DND-41 (cell line): ENCODE measurements around the gene EMC10.

ENCODE experiments used
- EZH2 ChIP-seq: IDR thresholded peaks from 3 replicates; pipeline ENCODE4 v1.6.1; 2012; ENCODE audit warnings: borderline replicate concordance, low read depth, mild to moderate bottlenecking, moderate library complexity, low read length, inconsistent platforms; ENCODE audit not compliant: severe bottlenecking
- TF ChIP-seq, protein P1 (sequence below): IDR thresholded peaks from 2 replicates; pipeline ENCODE4 v1.5.1; 2012; ENCODE audit warnings: borderline replicate concordance, low read length, moderate library complexity, mild to moderate bottlenecking; ENCODE audit not compliant: poor library complexity, severe bottlenecking; ENCODE audit errors: extremely low read depth

DNA sequence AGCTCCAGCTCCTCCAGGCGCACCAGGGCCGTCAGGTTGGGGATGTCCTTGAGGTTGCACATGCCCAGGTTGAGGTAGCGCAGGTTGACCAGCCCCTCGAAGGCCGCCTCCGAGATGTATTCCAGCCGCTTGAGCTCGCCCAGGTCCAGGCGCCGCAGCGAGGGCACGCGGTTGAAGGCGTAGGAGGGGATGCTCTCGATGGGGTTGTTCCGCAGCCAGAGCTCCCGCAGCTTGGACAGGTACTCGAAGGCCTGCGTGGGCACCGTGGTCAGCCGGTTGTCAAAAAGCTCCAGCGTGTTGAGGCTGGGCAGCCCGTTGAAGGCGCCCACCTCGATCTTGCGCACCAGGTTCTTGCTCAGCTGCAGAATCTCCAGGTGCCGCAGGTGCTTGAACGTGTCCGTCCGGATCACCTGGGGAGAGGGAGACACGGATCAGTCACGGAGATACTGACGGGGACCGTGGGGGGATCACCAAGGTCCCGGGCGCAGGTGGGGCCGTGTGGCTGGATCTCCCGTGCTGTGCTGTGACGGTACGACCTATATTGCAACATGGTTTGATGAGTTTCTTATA is 42.8 kb downstream of the EMC10 start:
- TF ChIP-seq, protein P1, sequence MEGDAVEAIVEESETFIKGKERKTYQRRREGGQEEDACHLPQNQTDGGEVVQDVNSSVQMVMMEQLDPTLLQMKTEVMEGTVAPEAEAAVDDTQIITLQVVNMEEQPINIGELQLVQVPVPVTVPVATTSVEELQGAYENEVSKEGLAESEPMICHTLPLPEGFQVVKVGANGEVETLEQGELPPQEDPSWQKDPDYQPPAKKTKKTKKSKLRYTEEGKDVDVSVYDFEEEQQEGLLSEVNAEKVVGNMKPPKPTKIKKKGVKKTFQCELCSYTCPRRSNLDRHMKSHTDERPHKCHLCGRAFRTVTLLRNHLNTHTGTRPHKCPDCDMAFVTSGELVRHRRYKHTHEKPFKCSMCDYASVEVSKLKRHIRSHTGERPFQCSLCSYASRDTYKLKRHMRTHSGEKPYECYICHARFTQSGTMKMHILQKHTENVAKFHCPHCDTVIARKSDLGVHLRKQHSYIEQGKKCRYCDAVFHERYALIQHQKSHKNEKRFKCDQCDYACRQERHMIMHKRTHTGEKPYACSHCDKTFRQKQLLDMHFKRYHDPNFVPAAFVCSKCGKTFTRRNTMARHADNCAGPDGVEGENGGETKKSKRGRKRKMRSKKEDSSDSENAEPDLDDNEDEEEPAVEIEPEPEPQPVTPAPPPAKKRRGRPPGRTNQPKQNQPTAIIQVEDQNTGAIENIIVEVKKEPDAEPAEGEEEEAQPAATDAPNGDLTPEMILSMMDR, result no peak
- no peak for TF ChIP-seq EZH2
